Ovary (tissue), 9 donors: ENCODE data around the gene ST6GALNAC3. TPM values are rescaled to one million over a fixed set of nuclear protein-coding genes. Genes with fewer than 3 reads are reported as not detected.

Source experiments
- DNase-seq, 5 donors: peaks; one replicate each; pipeline ENCODE4 v3.0.0-alpha.2; 2019 to 2020
- H3K27ac ChIP-seq, 2 donors: fragments of 200-600 bp; one replicate each; pipeline versions ENCODE4 v1.5.1 to v1.8.0; 2019 to 2022
- H3K27me3 ChIP-seq: fragments of 200-600 bp; one replicate; pipeline ENCODE4 v1.8.0; 2022
- H3K36me3 ChIP-seq: fragments of 200-600 bp; sonication (generic); one replicate; pipeline ENCODE4 v1.5.1; 2019
- H3K4me1 ChIP-seq: one replicate; pipeline ENCODE4 v1.8.1; 2013; ENCODE audit warnings: mild to moderate bottlenecking, moderate library complexity; ENCODE audit not compliant: insufficient read depth
- H3K4me3 ChIP-seq: fragments of 200-600 bp; sonication (generic); one replicate; pipeline ENCODE4 v1.5.1; 2017
- H3K9me3 ChIP-seq, 2 donors: fragments of 200-600 bp in 1 of 2; sonication (generic) in 1 of 2; one replicate each; pipeline versions ENCODE4 v1.5.1 to v1.8.1; 2013 to 2019; ENCODE audit warnings: mild to moderate bottlenecking in 1 of 2, moderate library complexity in 1 of 2
- CTCF ChIP-seq, 3 donors: fragments of 450-650 bp in 2 of 3; fragments of 200-600 bp in 1 of 3; IDR thresholded peaks; one replicate each; pipeline versions ENCODE4 v1.5.1 to v1.8.0; 2016 to 2022; ENCODE audit warnings: antibody characterized with exemption in 3 of 3, mild to moderate bottlenecking in 1 of 3
- EP300 ChIP-seq: sonication (generic); formaldehyde crosslinking; IDR thresholded peaks from one replicate; pipeline ENCODE4 v1.6.1; 2017; ENCODE audit warnings: antibody characterized with exemption
- POLR2A ChIP-seq: fragments of 450-650 bp; IDR thresholded peaks from one replicate; pipeline ENCODE4 v1.6.1; 2017; ENCODE audit warnings: antibody characterized with exemption, mild to moderate bottlenecking, moderate library complexity
- WGBS, 3 donors: extraction: QIAGEN DNeasy Blood & Tissue Kit in 1 of 3; methylation state at CpG; one replicate each; pipeline versions ENCODE4 v1.1.5 to v1.1.7; 2013 to 2017; 5-methylcytosine and 5-hydroxymethylcytosine counted together
- intact Hi-C, 4 donors: fragments of 100-400 bp; cut with DNase I; formaldehyde crosslinking; loops; one replicate each; pipeline versions ENCODE4 v1.11.0 to v1.15.1; 2022 to 2023
- polyA plus RNA-seq, 2 donors: library from polyadenylated mRNA; stranded (reverse); fragments of 200-250 nt in 1 of 2; fragments of 350-450 nt in 1 of 2; fragmentation: Illumina TruSeq in 1 of 2; extraction: RNeasy Lipid Tissue Mini Kit (QIAGEN cat#74804) in 1 of 2; gene quantifications; one replicate each; pipeline ENCODE4 v1.2.3, GENCODE V29; 2013 to 2014
- total RNA-seq, 7 donors: library from RNA; depleted of rRNA in 2 of 7; stranded (reverse); fragments of >200 nt in 2 of 7; fragmentation: NEBNext Ultra II Directional in 3 of 7; extraction: Animal tissue kit (Norgen Biotek cat#: 25700) in 3 of 7; gene quantifications; one replicate each; pipeline versions ENCODE4 v1.1.0 to v1.2.4, GENCODE V29; 2016 to 2023
- donor health status: DM: no; HTN: no; CAD: no; lungs with moderate emphysema.
- donor health status: DM: no; HTN: no; CAD: no.
- donor health status: Bipolar disorder and iron deficiency.
- donor health status: DM: yes; HTN: yes; CAD: no.
- donor health status: DM: no; HTN: no; CAD: no.
- donor health status: DM: yes; HTN: yes; CAD: no.

Gene ST6GALNAC3
- total and polyA plus RNA-seq, 9 donors = 1.9 to 6.7 (median 4.0) TPM

GRCh38 chr1:76086109-76086508 lies 11.6 kb downstream of the ST6GALNAC3 start:
- Histone ChIP-seq H3K9me3 (no peaks in the 10 kb centered on the region), H3K27ac (no peak overlapping the region), H3K4me1 (no peaks in the 10 kb centered on the region), H3K27me3 (no peaks in the 10 kb centered on the region), H3K4me3 (no peak overlapping the region), H3K36me3 (no peaks in the 10 kb centered on the region)
- no peak for DNase-seq
- intact Hi-C loops = no loop called here
- TF ChIP-seq EP300 = no peak
- TF ChIP-seq CTCF (IDR thresholded peaks at IDR 0.05) = no peak
- TF ChIP-seq POLR2A = no peak
- WGBS, 3 donors = 65 to 79% (median 66%) methylated on average over 3 of the region's 3 CpGs

- H3K4me3 ChIP-seq = no peak overlapping the region
- no peaks in the 10 kb centered on the region for H3K4me1 ChIP-seq
- intact Hi-C loops = no loop called here
- no peaks in the 10 kb centered on the region for H3K9me3 ChIP-seq
- TF ChIP-seq CTCF (IDR thresholded peaks at IDR 0.05) (no peak), POLR2A (no peak), EP300 (no peak)
- H3K27me3 ChIP-seq = no peaks in the 10 kb centered on the region
- no peaks in the 10 kb centered on the region for H3K36me3 ChIP-seq
- WGBS, 3 donors = 85 to 94% (median 91%) methylated on average over 2 of the region's 2 CpGs
- no peak for DNase-seq
- H3K27ac ChIP-seq = no peak overlapping the region
These were observed 12.1 kb downstream of the ST6GALNAC3 start for GRCh38 chr1:76086597-76086996.

- H3K27me3 ChIP-seq = no peaks in the 10 kb centered on the region
- H3K27ac ChIP-seq = no peak overlapping the region
- H3K4me1 ChIP-seq = no peaks in the 10 kb centered on the region
- H3K4me3 ChIP-seq = no peak overlapping the region
- no peak for TF ChIP-seq EP300
- TF ChIP-seq CTCF (IDR thresholded peaks at IDR 0.05) = no peak
- no peak for TF ChIP-seq POLR2A
- DNase-seq = no peak
- H3K9me3 ChIP-seq = no peaks in the 10 kb centered on the region
- no peaks in the 10 kb centered on the region for H3K36me3 ChIP-seq
- WGBS, 3 donors = 79 to 84% (median 84%) methylated on average over 7 of the region's 7 CpGs
- intact Hi-C loops = no loop called here
These were observed 16.0 kb downstream of the ST6GALNAC3 start for GRCh38 chr1:76090283-76091203.

- Histone ChIP-seq H3K27ac (no peak overlapping the region), H3K9me3 (no peaks in the 10 kb centered on the region), H3K4me1 (peaks cover 1% of the 10 kb centered on the region), H3K27me3 (no peaks in the 10 kb centered on the region), H3K4me3 (no peak overlapping the region), H3K36me3 (no peaks in the 10 kb centered on the region)
- TF ChIP-seq POLR2A (no peak), CTCF (IDR thresholded peaks at IDR 0.05) (no peak), EP300 (no peak)
- 71 to 81% (median 72%) methylated on average over 3 of the region's 3 CpGs for WGBS, 3 donors
- intact Hi-C loops = no loop called here
- no peak for DNase-seq
These were observed 18.3 kb downstream of the ST6GALNAC3 start for GRCh38 chr1:76092812-76093211.
